Neuronal stem cell (in vitro differentiated cells): ENCODE results near the gene CXXC1.

Experiments
- DNase-seq: peaks from one replicate; pipeline ENCODE4 v3.0.0-alpha.2; 2013; ENCODE audit warnings: low spot score
- H2AFZ ChIP-seq: one replicate; pipeline ENCODE4 v1.6.1; 2013; ENCODE audit warnings: mild to moderate bottlenecking, low read length, inconsistent platforms
- H2AK5ac ChIP-seq: 2 replicates; pipeline ENCODE4 v1.6.1; 2013; ENCODE audit warnings: low read depth, mild to moderate bottlenecking, inconsistent platforms, low read length, moderate library complexity, mixed read lengths
- H2BK120ac ChIP-seq: 2 replicates; pipeline ENCODE4 v1.6.1; 2013; ENCODE audit warnings: low read depth, mild to moderate bottlenecking, inconsistent platforms, low read length, moderate library complexity, mixed read lengths
- H2BK12ac ChIP-seq: one replicate; pipeline ENCODE4 v1.6.1; 2013; ENCODE audit warnings: low read length, inconsistent platforms
- H2BK15ac ChIP-seq: 2 replicates; pipeline ENCODE4 v1.6.1; 2013; ENCODE audit warnings: mild to moderate bottlenecking, low read length, inconsistent platforms, mixed read lengths
- H2BK5ac ChIP-seq: one replicate; pipeline ENCODE4 v1.6.1; 2013; ENCODE audit warnings: inconsistent platforms, mild to moderate bottlenecking, low read length, moderate library complexity
- H3K14ac ChIP-seq: one replicate; pipeline ENCODE4 v1.6.1; 2013; ENCODE audit warnings: low read length, inconsistent platforms
- H3K18ac ChIP-seq: 2 replicates; pipeline ENCODE4 v1.6.1; 2013; ENCODE audit warnings: low read length, inconsistent platforms
- H3K23ac ChIP-seq: 2 replicates; pipeline ENCODE4 v1.6.1; 2013; ENCODE audit warnings: low read depth, mild to moderate bottlenecking, mixed read lengths, low read length, inconsistent platforms; ENCODE audit not compliant: poor library complexity
- H3K27ac ChIP-seq: replicated peaks from 3 replicates; pipeline ENCODE4 v1.5.1; 2013; ENCODE audit warnings: low read length, inconsistent platforms
- H3K27me3 ChIP-seq, 3 experiments: 2 replicates each; pipeline ENCODE4 v1.6.1; 2013; ENCODE audit warnings: low read length in 3 of 3, mild to moderate bottlenecking in 2 of 3, inconsistent platforms in 1 of 3, low read depth in 1 of 3, mixed read lengths in 1 of 3, moderate library complexity in 1 of 3; ENCODE audit not compliant: control insufficient read depth in 3 of 3, insufficient read depth in 3 of 3
- H3K36me3 ChIP-seq, 2 donors: replicated peaks in 1 of 2; 2 replicates each; pipeline ENCODE4 v1.6.1; 2013; ENCODE audit warnings: low read length in 2 of 2; ENCODE audit not compliant: control insufficient read depth in 2 of 2, insufficient read depth in 2 of 2
- H3K4ac ChIP-seq: 2 replicates; pipeline ENCODE4 v1.6.1; 2013; ENCODE audit warnings: inconsistent platforms, mild to moderate bottlenecking, low read length, moderate library complexity
- H3K4me1 ChIP-seq, 2 donors: 1 replicate in 1 of 2; 2 replicates in 1 of 2; pipeline ENCODE4 v1.6.1; 2013; ENCODE audit warnings: low read length in 2 of 2, low read depth in 1 of 2; ENCODE audit not compliant: control insufficient read depth in 2 of 2, insufficient read depth in 1 of 2
- H3K4me2 ChIP-seq: one replicate; pipeline ENCODE4 v1.6.1; 2013; ENCODE audit warnings: mild to moderate bottlenecking, low read length, inconsistent platforms; ENCODE audit not compliant: insufficient read depth, poor library complexity, severe bottlenecking
- H3K4me3 ChIP-seq, 2 donors: 2 replicates each; pipeline ENCODE4 v1.5.1; 2013; ENCODE audit warnings: low read length in 2 of 2, mild to moderate bottlenecking in 2 of 2, inconsistent platforms in 1 of 2, moderate library complexity in 1 of 2
- H3K79me1 ChIP-seq: one replicate; pipeline ENCODE4 v1.6.1; 2013; ENCODE audit warnings: low read depth, mild to moderate bottlenecking, inconsistent platforms, low read length, moderate library complexity
- H3K9ac ChIP-seq: one replicate; pipeline ENCODE4 v1.6.1; 2013; ENCODE audit warnings: mild to moderate bottlenecking, low read depth, low read length, inconsistent platforms; ENCODE audit not compliant: poor library complexity
- H3K9me3 ChIP-seq, 2 donors: replicated peaks in 1 of 2; 2 replicates each; pipeline versions ENCODE3 to v1.6.1; 2013; ENCODE audit warnings: low read length in 2 of 2, mild to moderate bottlenecking in 2 of 2, inconsistent platforms in 1 of 2, low read depth in 1 of 2, mixed read lengths in 1 of 2, moderate library complexity in 1 of 2; ENCODE audit not compliant: control insufficient read depth in 2 of 2, insufficient read depth in 1 of 2
- H4K8ac ChIP-seq: one replicate; pipeline ENCODE4 v1.6.1; 2013; ENCODE audit warnings: low read depth, mild to moderate bottlenecking, inconsistent platforms, low read length, moderate library complexity
- H4K91ac ChIP-seq: one replicate; pipeline ENCODE4 v1.6.1; 2013; ENCODE audit warnings: low read length, low read depth, mild to moderate bottlenecking, inconsistent platforms; ENCODE audit not compliant: poor library complexity
- WGBS, 2 donors: extraction: QIAGEN DNeasy Blood & Tissue Kit; methylation state at CpG; one replicate each; pipeline ENCODE4 v1.1.7; 2013; ENCODE audit warnings: missing lambda C conversion rate in 2 of 2, mixed read lengths in 1 of 2; ENCODE audit not compliant: insufficient read length in 2 of 2, insufficient replicate concordance in 1 of 2; ENCODE audit errors: extremely low coverage in 2 of 2; 5-methylcytosine and 5-hydroxymethylcytosine counted together

CXXC1 gene

GRCh38 chr18:50274044-50274442 is 13.4 kb downstream of the CXXC1 start:
- H3K9me3 ChIP-seq = no peaks in the 10 kb centered on the region
- H3K14ac ChIP-seq = no peak overlapping the region
- no peak overlapping the region for H3K18ac ChIP-seq
- H3K4me3 ChIP-seq = no peak overlapping the region
- no peak overlapping the region for H3K27ac ChIP-seq
- H2BK5ac ChIP-seq = no peak overlapping the region
- no peak for DNase-seq
- no peak overlapping the region for H4K8ac ChIP-seq
- H2BK15ac ChIP-seq = no peak overlapping the region
- H3K23ac ChIP-seq = no peak overlapping the region
- H4K91ac ChIP-seq = no peak overlapping the region
- no peak overlapping the region for H3K4ac ChIP-seq
- H2BK12ac ChIP-seq = no peak overlapping the region
- H3K79me1 ChIP-seq = peaks cover 7% of the 10 kb centered on the region
- no peak overlapping the region for H3K4me2 ChIP-seq
- no peaks in the 10 kb centered on the region for H3K4me1 ChIP-seq
- WGBS, 2 donors = no CpG with 5 or more reads among the region's 17 CpGs
- H3K36me3 ChIP-seq = peaks cover 67 to 100% of the 10 kb centered on the region in 2 donors
- H3K9ac ChIP-seq = no peak overlapping the region
- H2BK120ac ChIP-seq = no peak overlapping the region
- H2AFZ ChIP-seq = no peak overlapping the region
- no peaks in the 10 kb centered on the region for H3K27me3 ChIP-seq
- H2AK5ac ChIP-seq = no peak overlapping the region

- Histone ChIP-seq H2AFZ (no peak overlapping the region), H3K27ac (no peak overlapping the region), H3K9ac (no peak overlapping the region), H2BK120ac (no peak overlapping the region), H3K27me3 (no peaks in the 10 kb centered on the region), H3K79me1 (peaks cover 7% of the 10 kb centered on the region), H3K4me3 (peak overlapping the region in 1 of 2 donors; percentile 43), H2BK5ac (no peak overlapping the region), H3K36me3 (peaks cover 67 to 100% of the 10 kb centered on the region in 2 donors), H4K91ac (no peak overlapping the region), H3K23ac (peak overlapping the region; percentile 83), H4K8ac (peak overlapping the region; percentile 58), H3K14ac (no peak overlapping the region), H3K4me2 (no peak overlapping the region), H3K4ac (no peak overlapping the region), H2BK15ac (no peak overlapping the region), H3K4me1 (no peaks in the 10 kb centered on the region), H3K18ac (no peak overlapping the region), H2BK12ac (no peak overlapping the region), H3K9me3 (no peaks in the 10 kb centered on the region), H2AK5ac (no peak overlapping the region)
- no peak for DNase-seq
- no CpG with 5 or more reads among the region's 23 CpGs for WGBS, 2 donors
These were observed 14.1 kb downstream of the CXXC1 start for GRCh38 chr18:50273203-50274043.

- Histone ChIP-seq H3K9me3 (peaks cover 0 to under 1% of the 10 kb centered on the region in 2 donors), H3K4me2 (no peak overlapping the region), H4K8ac (no peak overlapping the region), H3K23ac (no peak overlapping the region), H2AK5ac (no peak overlapping the region), H2BK12ac (no peak overlapping the region), H2BK5ac (no peak overlapping the region), H3K27me3 (no peaks in the 10 kb centered on the region), H3K18ac (no peak overlapping the region), H3K14ac (no peak overlapping the region), H3K4me1 (no peaks in the 10 kb centered on the region), H3K9ac (no peak overlapping the region), H3K27ac (no peak overlapping the region), H2AFZ (no peak overlapping the region), H3K4me3 (no peak overlapping the region), H3K4ac (no peak overlapping the region), H2BK15ac (no peak overlapping the region), H2BK120ac (no peak overlapping the region), H3K36me3 (peaks cover 64 to 99% of the 10 kb centered on the region in 2 donors), H3K79me1 (peaks cover 7% of the 10 kb centered on the region), H4K91ac (no peak overlapping the region)
- WGBS, 2 donors = no CpG with 5 or more reads among the region's 5 CpGs
- no peak for DNase-seq
These were observed 14.9 kb downstream of the CXXC1 start for GRCh38 chr18:50272568-50272967.

- Histone ChIP-seq H2AFZ (no peak overlapping the region), H3K4me3 (peak overlapping the region in 1 of 2 donors; percentile 82), H2BK5ac (no peak overlapping the region), H3K79me1 (no peaks in the 10 kb centered on the region), H2BK15ac (no peak overlapping the region), H3K4me2 (peak overlapping the region; percentile 36), H3K4me1 (peaks cover 0 to 3% of the 10 kb centered on the region in 2 donors), H2AK5ac (no peak overlapping the region), H3K4ac (no peak overlapping the region), H4K8ac (no peak overlapping the region), H3K36me3 (peaks cover 28 to 60% of the 10 kb centered on the region in 2 donors), H3K9ac (no peak overlapping the region), H3K27ac (no peak overlapping the region), H3K18ac (no peak overlapping the region), H3K14ac (no peak overlapping the region), H2BK12ac (no peak overlapping the region), H4K91ac (no peak overlapping the region), H3K9me3 (peaks cover 0 to 3% of the 10 kb centered on the region in 2 donors), H2BK120ac (no peak overlapping the region), H3K27me3 (peaks cover 0 to 2% (median 0%) of the 10 kb centered on the region in 3 experiments), H3K23ac (no peak overlapping the region)
- DNase-seq = peak; percentile 50
- no CpG with 5 or more reads among the region's 56 CpGs for WGBS, 2 donors
These were observed 19.3 kb downstream of the CXXC1 start for GRCh38 chr18:50268022-50268747.
